Middle frontal gyrus (tissue), 1 donor: ENCODE measurements around the gene SMIM10L2A.
"Not testable (repeated sequence)": the region's sequence is repeated elsewhere in the genome, so short reads cannot be mapped to it uniquely, and the experiment has no call there.

Experiments
- DNase-seq: peaks from one replicate; pipeline ENCODE4 v3.0.0-alpha.2; 2015; ENCODE audit warnings: low spot score; ENCODE audit errors: extremely low spot score

SMIM10L2A gene

GRCh38 chrX:135422810-135423168 is 1.0 kb downstream of the SMIM10L2A start:
- DNase-seq, result not testable (repeated sequence)

GRCh38 chrX:135423173-135423864 is 1.6 kb downstream of the SMIM10L2A start:
- DNase-seq, result not testable (repeated sequence)

- DNase-seq, result no peak
These were observed 2.7 kb downstream of the SMIM10L2A start for GRCh38 chrX:135424469-135424868.

- DNase-seq, result no peak
These were observed 3.6 kb downstream of the SMIM10L2A start for GRCh38 chrX:135425026-135425965.

- no peak for DNase-seq
These were observed 7.7 kb downstream of the SMIM10L2A start for GRCh38 chrX:135429429-135429828.

DNA sequence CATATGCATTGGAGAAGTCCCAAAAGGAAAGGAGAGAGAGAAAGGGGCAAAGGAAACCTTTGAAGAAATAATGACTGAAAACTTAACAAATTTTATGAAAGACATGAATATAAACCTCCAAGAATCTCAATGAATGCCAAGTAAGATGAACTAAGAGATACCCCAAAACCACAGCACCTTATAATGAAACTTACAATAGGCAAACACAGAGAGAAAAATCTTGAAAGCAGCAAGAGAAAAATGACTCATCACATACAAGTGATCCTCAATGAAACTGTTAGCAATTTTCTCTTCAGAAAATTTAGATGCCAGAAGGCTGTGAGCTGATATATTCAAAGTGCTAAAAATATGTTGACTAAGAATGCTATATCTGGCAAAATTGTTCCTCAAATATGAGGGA is 10.1 kb downstream of the SMIM10L2A start:
- DNase-seq, result no peak

DNA sequence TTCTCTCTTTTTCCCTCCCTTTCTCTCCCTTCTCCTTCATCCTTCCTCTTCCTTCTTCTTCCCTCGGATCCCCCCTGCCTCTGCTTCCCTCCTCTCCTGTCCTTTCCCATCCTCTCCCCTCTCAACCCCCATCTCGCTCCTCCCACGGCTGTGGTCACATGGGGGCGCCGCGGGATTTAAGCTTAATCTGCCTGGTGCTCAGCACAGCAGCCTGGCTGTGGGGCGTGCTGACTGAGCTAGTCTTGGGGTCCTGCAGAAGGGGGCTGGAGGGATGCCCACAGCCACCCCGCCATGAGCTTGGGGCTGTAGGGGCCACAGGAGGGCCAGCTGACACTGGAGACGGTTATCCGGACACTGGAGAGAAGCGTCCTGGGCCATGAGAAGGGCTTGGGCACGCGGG is 10.7 kb downstream of the SMIM10L2A start:
- no peak for DNase-seq

DNA sequence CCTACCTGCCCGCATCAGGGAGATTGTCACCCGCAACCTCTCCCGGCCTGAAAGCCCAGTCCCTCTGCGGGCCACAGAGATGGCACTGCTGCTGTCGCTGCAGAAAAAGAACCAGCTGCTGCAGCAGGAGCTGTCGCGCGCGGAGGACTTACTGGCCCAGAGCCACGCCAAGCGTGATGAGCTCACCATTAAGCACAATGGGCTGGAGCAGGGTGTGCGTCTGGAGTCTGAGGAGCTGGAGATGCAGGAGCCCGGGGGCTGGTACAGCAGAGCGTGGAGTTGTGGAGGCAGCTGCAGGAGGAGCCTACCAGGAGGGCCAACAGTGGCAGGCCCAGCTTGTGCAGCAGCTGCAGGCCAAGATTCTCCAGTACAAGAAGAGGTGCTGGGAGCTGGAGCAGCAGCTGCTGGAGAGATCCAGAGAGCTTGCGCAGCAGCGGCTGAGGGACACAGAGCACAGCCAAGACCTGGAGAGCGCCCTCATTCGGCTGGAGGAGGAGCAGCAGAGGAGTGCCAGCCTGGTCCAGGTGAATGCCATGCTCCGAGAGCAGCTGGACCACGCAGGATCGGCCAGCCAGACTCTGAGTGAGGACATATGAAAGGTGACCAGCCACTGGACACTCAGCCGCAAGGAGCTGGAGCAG is 11.3 kb downstream of the SMIM10L2A start:
- DNase-seq, result no peak

- DNase-seq, result no peak
These were observed 11.9 kb downstream of the SMIM10L2A start for GRCh38 chrX:135433531-135434257.

GRCh38 chrX:135434258-135435138 is 12.8 kb downstream of the SMIM10L2A start:
- DNase-seq, result no peak

- DNase-seq, result no peak
These were observed 13.6 kb downstream of the SMIM10L2A start for GRCh38 chrX:135435139-135435922.

DNA sequence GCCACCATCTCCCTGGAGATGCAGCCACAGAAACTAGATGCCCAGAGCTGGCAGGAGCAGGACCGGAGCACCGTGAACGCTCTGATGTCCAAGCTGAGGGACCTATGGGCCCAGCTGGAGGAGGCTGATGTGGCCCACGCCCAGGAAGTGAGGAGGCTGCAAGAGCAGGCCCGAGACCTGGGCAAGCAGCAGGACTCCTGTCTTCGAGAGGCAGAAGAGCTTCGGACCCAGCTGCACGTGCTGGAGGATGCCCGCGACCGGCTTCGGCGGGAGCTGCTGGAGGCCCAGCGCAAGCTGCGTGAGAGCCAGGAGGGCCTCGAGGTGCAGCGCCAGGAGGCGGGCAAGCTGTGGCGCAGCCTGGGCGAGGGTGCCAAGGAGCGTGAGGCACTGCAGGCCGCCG is 14.2 kb downstream of the SMIM10L2A start:
- DNase-seq, result no peak

- no peak for DNase-seq
These were observed 14.7 kb downstream of the SMIM10L2A start for GRCh38 chrX:135436456-135436855.

DNA sequence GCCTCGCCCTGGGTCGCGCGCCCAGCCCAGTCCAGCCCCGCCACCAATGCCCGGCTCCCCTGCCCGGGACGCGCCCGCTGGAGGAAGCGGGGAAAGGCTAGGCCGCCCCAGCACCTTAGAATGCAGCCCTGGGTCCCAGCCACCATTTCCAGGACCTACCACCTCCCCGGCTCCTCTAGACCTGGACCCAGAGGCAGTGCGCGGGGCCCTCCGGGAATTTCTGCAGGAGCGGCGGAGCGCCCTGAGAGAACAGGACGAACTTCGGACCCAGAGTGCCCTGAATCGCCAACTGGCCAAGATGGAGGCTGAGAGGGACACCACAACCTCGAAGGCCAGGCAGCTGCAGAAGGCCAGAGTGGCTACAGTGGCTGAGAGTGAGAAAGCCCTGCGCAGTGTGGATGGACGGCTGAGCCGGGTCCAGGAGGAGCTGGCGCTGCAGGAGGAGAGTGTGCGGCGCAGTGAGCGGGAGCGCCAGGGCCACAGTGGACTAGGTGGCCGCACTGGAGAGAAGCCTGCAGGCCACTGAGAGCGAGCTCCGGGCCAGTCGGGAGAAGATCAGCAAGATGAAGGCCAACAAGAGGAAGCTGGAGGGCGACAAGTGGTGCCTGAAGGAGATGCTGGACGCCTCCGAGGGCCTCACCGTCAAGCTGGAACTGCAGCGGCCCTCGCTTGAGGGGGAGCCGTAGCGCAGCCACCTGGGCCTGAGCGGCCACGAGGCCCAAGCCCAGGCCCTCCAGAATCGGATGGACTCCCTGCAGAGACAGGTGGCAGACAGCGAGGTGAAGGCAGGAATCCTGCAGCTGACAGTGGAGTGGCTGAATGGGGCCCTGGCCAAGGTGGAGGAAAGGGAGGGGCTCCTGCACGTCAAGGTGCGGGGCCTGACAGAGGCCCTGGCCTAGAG is 15.5 kb downstream of the SMIM10L2A start:
- DNase-seq, result no peak

DNA sequence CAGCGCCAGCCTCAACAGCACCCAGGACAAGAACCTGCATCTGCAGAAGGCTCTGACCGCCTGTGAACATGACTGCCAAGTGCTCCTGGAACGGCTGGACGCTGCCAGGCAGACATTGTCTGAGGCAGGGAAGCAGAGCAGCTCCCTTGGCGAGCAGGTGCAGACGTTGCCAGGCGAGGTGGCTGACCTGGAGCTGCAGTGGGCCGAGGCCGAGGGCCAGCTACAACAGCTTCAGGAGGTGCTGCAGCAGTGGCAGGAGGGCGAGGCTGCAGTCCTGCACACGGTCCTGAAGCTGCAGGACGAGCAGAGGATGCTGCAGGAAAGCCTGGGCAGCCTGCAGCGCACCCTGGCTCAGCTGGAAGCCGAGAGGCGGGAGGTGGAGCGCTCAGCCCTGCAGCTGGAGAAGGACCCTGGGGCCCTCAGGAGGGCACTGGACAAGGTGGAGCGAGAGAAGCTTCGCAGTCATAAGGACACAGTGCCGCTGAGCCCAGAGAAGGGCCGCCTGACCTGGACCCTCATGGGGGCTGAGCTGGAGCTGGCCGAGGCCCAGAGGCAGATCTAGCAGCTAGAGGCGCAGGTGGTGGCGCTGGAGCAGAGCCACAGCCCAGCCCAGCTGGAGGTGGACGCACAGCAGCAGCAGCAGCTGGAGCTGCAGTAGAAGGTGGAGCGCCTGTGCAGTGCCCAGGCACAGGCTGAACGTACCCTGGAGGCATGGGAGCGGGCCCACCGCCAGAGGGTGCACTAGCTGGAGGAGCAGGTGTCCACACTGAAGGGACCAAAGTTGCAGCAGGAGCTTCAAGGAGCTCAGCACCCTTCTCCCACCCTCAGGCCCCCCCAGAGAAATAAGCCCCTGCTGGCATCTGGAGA is 16.4 kb downstream of the SMIM10L2A start:
- DNase-seq, result no peak

GRCh38 chrX:135438734-135439043 is 16.9 kb downstream of the SMIM10L2A start:
- no peak for DNase-seq

DNA sequence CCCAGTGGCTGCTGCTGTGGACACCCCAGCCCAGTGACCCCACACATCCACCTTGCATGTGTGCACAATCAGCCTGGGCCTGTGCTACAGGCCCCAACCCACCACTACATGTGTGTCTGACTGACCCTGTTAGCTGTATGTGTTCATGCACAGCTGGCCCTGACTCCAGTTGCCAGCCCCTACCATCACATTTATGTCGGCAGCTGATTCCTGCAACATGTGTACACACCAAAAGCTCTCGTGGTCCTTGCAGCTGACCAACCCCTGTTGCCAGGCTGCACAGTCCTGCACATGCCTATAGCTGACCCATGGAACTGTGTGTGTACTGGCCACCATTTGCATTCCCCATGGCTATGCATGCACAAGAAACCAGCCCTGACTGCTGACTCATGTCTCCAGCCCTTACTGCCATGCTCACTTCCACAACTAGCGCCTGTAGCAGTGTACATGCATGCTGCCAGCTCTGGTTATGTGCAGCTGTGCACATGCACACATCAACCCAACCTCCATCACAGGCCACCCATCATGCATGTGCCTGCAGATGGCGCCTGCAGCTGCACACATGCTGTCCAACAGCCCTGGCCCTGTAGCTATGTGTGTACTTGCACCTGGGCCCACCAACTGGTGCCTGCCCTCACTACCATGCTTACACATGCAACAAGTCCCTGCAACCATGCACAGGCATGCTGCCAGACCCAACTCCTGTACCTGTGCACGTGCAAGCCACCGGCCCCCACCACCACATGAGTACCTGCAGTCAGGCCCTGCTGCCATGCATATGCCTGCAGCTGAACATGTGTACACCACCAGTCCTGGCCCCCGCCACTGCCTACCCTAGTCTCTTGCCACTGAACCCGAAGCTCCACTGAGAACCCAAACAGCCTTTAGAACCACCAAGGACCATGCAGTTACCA is 28.1 kb downstream of the SMIM10L2A start:
- no peak for DNase-seq
